ENCODE measurements around the gene ANKZF1. TPM values are rescaled to one million over a fixed set of nuclear protein-coding genes. Genes with fewer than 3 reads are reported as not detected.

ANKZF1 gene
- total RNA-seq, 2 donors from 2014 or later, result 14.5 to 14.9 TPM

DNA sequence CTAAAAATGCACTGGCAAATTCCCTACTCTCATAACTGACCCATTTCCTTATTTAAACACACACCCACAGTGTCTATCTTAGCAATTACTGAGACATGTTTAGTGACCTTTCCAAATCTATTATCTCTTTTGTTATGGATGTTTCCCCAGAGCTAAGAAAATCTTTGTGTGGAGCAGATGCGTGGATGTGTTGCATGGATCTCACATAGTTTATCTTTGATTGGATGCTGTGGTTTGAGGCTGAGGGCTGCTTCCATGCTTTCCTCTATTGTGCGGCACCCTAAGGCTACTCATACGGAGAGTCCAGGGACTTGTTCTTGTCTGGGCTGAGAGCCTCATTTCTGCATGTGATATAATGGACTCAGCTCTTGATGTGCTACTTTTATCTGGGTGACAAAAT is 4.7 kb downstream of the ANKZF1 start:
- H3K36me3 ChIP-seq, result peaks cover 69% of the 10 kb centered on the region
- H3K27me3 ChIP-seq, result no peaks in the 10 kb centered on the region
- no peak overlapping the region for H3K27ac ChIP-seq
- TF ChIP-seq, protein P1, sequence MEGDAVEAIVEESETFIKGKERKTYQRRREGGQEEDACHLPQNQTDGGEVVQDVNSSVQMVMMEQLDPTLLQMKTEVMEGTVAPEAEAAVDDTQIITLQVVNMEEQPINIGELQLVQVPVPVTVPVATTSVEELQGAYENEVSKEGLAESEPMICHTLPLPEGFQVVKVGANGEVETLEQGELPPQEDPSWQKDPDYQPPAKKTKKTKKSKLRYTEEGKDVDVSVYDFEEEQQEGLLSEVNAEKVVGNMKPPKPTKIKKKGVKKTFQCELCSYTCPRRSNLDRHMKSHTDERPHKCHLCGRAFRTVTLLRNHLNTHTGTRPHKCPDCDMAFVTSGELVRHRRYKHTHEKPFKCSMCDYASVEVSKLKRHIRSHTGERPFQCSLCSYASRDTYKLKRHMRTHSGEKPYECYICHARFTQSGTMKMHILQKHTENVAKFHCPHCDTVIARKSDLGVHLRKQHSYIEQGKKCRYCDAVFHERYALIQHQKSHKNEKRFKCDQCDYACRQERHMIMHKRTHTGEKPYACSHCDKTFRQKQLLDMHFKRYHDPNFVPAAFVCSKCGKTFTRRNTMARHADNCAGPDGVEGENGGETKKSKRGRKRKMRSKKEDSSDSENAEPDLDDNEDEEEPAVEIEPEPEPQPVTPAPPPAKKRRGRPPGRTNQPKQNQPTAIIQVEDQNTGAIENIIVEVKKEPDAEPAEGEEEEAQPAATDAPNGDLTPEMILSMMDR (IDR thresholded peaks at IDR 0.05), result no peak
- no peak overlapping the region for H3K4me3 ChIP-seq
- H3K9me3 ChIP-seq, result no peaks in the 10 kb centered on the region
- H3K4me1 ChIP-seq, result peaks cover 0 to 15% of the 10 kb centered on the region in 2 donors
- no peak for DNase-seq (ENCODE audit: low spot score)

DNA sequence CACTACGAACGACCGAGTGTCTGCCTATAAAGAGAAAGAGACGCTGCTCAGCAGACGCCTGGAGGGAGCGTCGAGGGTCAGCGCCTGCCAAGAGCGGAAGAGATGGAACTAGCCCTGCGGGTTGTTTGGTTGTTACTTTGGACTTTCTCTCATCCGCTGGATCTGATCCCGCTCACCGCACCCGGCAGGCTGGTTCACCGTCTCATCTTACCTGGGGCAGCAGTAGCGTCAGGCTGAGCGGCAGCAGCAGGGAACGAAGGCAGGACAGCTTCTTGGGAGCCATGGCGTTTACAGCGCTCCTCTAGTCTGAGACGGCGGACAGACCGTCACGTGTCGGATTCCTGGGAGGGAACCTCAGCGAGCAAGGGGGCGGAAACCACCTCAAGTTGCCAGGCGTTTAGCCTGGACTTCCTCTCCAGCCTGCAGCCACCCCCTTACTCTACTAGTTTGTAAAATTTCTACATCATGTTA is 13.7 kb downstream of the ANKZF1 start:
- peak; percentile 68 for DNase-seq (ENCODE audit: low spot score)
- H3K27ac ChIP-seq, result no peak overlapping the region
- H3K36me3 ChIP-seq, result peaks cover 12% of the 10 kb centered on the region
- H3K4me3 ChIP-seq, result peak overlapping the region in 1 of 2 donors; percentile 5
- H3K9me3 ChIP-seq, result no peaks in the 10 kb centered on the region
- H3K27me3 ChIP-seq, result no peaks in the 10 kb centered on the region
- H3K4me1 ChIP-seq, result peaks cover 0 to 19% of the 10 kb centered on the region in 2 donors
- TF ChIP-seq, protein P1 (IDR thresholded peaks at IDR 0.05), result no peak

DNA sequence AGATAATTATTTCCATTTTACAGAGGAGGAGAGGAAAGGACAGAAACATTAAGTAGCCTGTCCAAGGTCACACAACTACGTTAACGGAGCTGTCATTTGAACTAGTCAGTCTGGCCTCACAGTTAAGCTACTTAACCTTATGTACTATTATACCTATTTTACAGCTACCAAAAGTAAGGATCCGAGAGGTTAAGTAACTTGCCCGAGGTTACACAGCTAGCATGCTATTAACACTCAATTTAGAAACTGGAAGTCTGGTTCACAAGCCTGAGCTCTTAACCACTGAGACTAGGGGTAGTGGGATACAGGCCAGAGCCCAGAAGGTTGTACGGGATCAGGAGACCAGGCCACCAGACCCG is 15.2 kb downstream of the ANKZF1 start:
- H3K36me3 ChIP-seq, result peaks cover 14% of the 10 kb centered on the region
- no peaks in the 10 kb centered on the region for H3K27me3 ChIP-seq
- TF ChIP-seq, protein P1 (IDR thresholded peaks at IDR 0.05), result no peak
- H3K27ac ChIP-seq, result peak overlapping the region; percentile 89 to 94
- no peaks in the 10 kb centered on the region for H3K9me3 ChIP-seq
- H3K4me3 ChIP-seq, result peak overlapping the region; percentile 67 to 92
- peaks cover 0 to 29% of the 10 kb centered on the region in 2 donors for H3K4me1 ChIP-seq
- DNase-seq (ENCODE audit: low spot score), result no peak

DNA sequence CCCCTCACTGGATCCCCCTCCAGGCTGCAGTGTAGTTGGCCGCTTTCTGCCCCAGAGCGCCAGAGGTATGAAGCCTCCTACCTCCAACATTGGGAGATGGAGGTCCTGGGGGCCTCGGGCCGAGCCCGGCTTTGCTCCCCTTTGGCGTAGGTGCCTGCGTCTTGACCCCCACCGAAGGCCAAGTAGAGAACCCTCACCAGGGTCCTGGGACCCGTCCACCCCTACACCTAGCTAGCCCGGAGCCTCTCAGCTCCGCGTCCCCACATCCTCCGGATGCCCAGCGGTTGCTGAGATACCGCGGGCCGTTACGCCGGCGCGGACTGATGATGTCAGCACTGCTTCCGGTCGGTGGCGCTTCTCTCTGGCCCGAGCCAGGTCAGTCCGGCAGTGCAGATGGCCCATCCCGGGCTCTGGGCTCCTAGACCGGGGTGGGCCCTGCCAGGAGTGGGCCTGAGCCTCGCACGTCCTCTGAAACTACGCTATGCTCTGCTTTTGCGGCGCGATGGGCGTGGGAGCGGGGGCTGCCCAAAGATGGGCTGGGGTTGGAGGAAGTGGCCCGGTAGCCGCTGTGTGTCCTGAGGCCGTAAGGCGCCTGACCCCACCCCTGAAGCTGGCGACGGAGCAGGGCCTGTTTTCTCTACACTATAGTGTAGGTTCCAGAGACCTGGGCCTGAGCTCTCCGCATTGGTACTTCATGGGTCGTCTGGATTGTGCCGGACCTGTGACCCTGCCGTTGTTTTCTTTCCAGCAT is 15.7 kb downstream of the ANKZF1 start, which contains the start of the genes GLB1L and STK16:
Gene GLB1L (minus strand): TSS at position 297 of the 751 bp plus-strand sequence. CDS start 1,871 bp downstream, outside the sequence.
Gene STK16 (plus strand): TSS at position 332 of the 751 bp plus-strand sequence. CDS start 521 bp downstream, outside the sequence.
- peak; percentile 96 for DNase-seq (ENCODE audit: low spot score)
- H3K27ac ChIP-seq, result peak within 1 kb of the TSS; percentile 89 to 94
- H3K4me1 ChIP-seq, result peaks cover 0 to 35% of the 10 kb centered on the region in 2 donors
- peaks cover 14% of the 10 kb centered on the region for H3K36me3 ChIP-seq
- no peaks in the 10 kb centered on the region for H3K27me3 ChIP-seq
- peak within 1 kb of the TSS; percentile 67 to 92 for H3K4me3 ChIP-seq
- TF ChIP-seq, protein P1 (IDR thresholded peaks at IDR 0.05), result no peak
- H3K9me3 ChIP-seq, result no peaks in the 10 kb centered on the region

DNA sequence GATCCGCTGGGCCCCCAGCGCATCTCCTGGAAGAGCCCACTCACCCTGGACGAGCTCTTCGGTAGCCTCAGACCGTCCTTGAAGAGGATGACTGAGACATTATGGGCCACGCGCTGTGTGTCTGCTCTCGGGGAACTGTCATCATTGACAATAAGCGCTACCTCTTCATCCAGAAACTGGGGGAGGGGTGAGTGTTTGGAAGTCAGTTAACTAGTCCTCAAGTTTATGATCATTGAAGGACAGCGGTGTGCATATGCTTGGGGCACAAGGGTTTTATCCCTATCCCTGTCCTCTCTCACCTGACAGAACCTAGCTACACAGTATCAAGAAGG is 16.3 kb downstream of the ANKZF1 start:
- DNase-seq (ENCODE audit: low spot score), result no peak
- TF ChIP-seq, protein P1 (IDR thresholded peaks at IDR 0.05), result no peak
- Histone ChIP-seq H3K36me3 (peaks cover 18% of the 10 kb centered on the region), H3K4me3 (peak overlapping the region; percentile 67 to 92), H3K27me3 (no peaks in the 10 kb centered on the region), H3K4me1 (peaks cover 0 to 38% of the 10 kb centered on the region in 2 donors), H3K27ac (peak overlapping the region; percentile 89 to 94), H3K9me3 (no peaks in the 10 kb centered on the region)
